K562 (cell line): ENCODE measurements around the gene FGFR4. TPM values are rescaled to one million over a fixed set of nuclear protein-coding genes. Genes with fewer than 3 reads are reported as not detected.

Experiments
- ARID4B ChIP-seq: sonication (generic); formaldehyde crosslinking; IDR thresholded peaks from 2 replicates; pipeline ENCODE4 v1.8.0; 2022; ENCODE audit warnings: mild to moderate bottlenecking, missing genetic modification reagents
- FOXM1 ChIP-seq, 2 experiments: fragments of 450-650 bp in 1 of 2; sonication (generic) in 1 of 2; formaldehyde crosslinking in 1 of 2; IDR thresholded peaks; 2 replicates each; pipeline versions ENCODE4 v1.6.1 to v1.9.0; 2017 to 2022; ENCODE audit warnings: low read depth in 2 of 2, mild to moderate bottlenecking in 2 of 2, missing genetic modification reagents in 1 of 2, moderate library complexity in 1 of 2
- L3MBTL2 ChIP-seq: fragments of 450-650 bp; IDR thresholded peaks from 2 replicates; pipeline ENCODE4 v1.6.1; 2016; ENCODE audit warnings: mild to moderate bottlenecking, moderate library complexity
- MAZ ChIP-seq, 2 experiments: fragments of 450-650 bp in 1 of 2; sonication (generic) in 1 of 2; formaldehyde crosslinking; IDR thresholded peaks in 1 of 2; conservative IDR thresholded peaks in 1 of 2; 2 replicates each; pipeline versions ENCODE4 v1.4.0 to v1.5.0; 2020; ENCODE audit warnings: mild to moderate bottlenecking in 1 of 2, missing genetic modification reagents in 1 of 2
- MITF ChIP-seq: IDR thresholded peaks from 2 replicates; pipeline ENCODE4 v1.6.1; 2014; ENCODE audit warnings: antibody characterized with exemption
- RAD21 ChIP-seq, 2 experiments: fragments of 250-450 bp in 1 of 2; fragments of 450-650 bp in 1 of 2; sonication (Bioruptor Pico) in 1 of 2; formaldehyde crosslinking in 1 of 2; IDR thresholded peaks in 1 of 2; conservative IDR thresholded peaks in 1 of 2; 2 replicates each; pipeline versions ENCODE4 v1.4.0 to v1.8.0; 2020 to 2022; ENCODE audit warnings: mild to moderate bottlenecking in 2 of 2, moderate library complexity in 1 of 2
- SPI1 ChIP-seq: IDR thresholded peaks from 2 replicates; pipeline ENCODE4 v1.6.1; 2011; ENCODE audit warnings: low read depth, low read length, control low read depth, borderline replicate concordance
- ZNF134 ChIP-seq: fragments of 250-450 bp; sonication (Bioruptor Pico); conservative IDR thresholded peaks from 2 replicates; pipeline ENCODE4 v1.4.0; 2020
- ZNF165 ChIP-seq: fragments of 250-450 bp; sonication (Bioruptor Pico); IDR thresholded peaks from 2 replicates; pipeline ENCODE4 v1.4.0; 2020; ENCODE audit warnings: borderline replicate concordance
- ZNF551 ChIP-seq: fragments of 250-450 bp; sonication (Bioruptor Pico); IDR thresholded peaks from 2 replicates; pipeline ENCODE4 v1.5.0; 2021; ENCODE audit warnings: mild to moderate bottlenecking, moderate library complexity
- ZNF79 ChIP-seq: fragments of 250-450 bp; sonication (Bioruptor Pico); IDR thresholded peaks from 2 replicates; pipeline ENCODE4 v1.4.0; 2020; ENCODE audit warnings: low read depth, mild to moderate bottlenecking, moderate library complexity
- polyA plus RNA-seq, 8 experiments: library from polyadenylated mRNA; depleted of rRNA in 4 of 8; stranded (reverse) in 5 of 8; unstranded in 3 of 8; fragments of >200 nt; fragmentation: Nextera tagmentation in 2 of 8; fragmentation: Illumina TruSeq in 1 of 8; extraction: Ambion mirVana in 2 of 8; extraction: Trizol in 1 of 8; gene quantifications; 2 replicates each; pipeline versions ENCODE4 v1.2.1 to v1.2.3, GENCODE V29; 2011 to 2014; ENCODE audit warnings: inconsistent platforms in 1 of 8, missing spikeins in 1 of 8
- total RNA-seq, 7 experiments: library from RNA; depleted of rRNA in 6 of 7; stranded (reverse); fragments of >200 nt in 6 of 7; fragmentation: Illumina TruSeq in 2 of 7; extraction: Trizol in 2 of 7; gene quantifications; 2 replicates each; pipeline versions ENCODE4 v1.2.1 to v1.2.3, GENCODE V29; 2011 to 2021; ENCODE audit warnings: low replicate concordance in 1 of 7
- TF ChIP-seq, protein P1 (sequence below): fragments of 250-450 bp; sonication (Bioruptor Pico); IDR thresholded peaks from 2 replicates; pipeline ENCODE4 v1.8.0; 2022; ENCODE audit warnings: moderate library complexity, mild to moderate bottlenecking, inconsistent platforms
- TF ChIP-seq, protein P2 (sequence below), 2 experiments: fragments of 450-650 bp in 1 of 2; sonication (generic) in 1 of 2; formaldehyde crosslinking in 1 of 2; IDR thresholded peaks in 1 of 2; conservative IDR thresholded peaks in 1 of 2; 2 replicates each; pipeline versions ENCODE4 v1.6.1 to v1.8.1; 2016 to 2023; ENCODE audit warnings: mild to moderate bottlenecking in 2 of 2, moderate library complexity in 2 of 2, inconsistent platforms in 1 of 2, missing genetic modification reagents in 1 of 2
- TF ChIP-seq, protein P3 (sequence below), 2 experiments: fragments of 200-800 bp in 1 of 2; sonication (Bioruptor generic) in 1 of 2; sonication (generic) in 1 of 2; formaldehyde crosslinking in 1 of 2; IDR thresholded peaks in 1 of 2; conservative IDR thresholded peaks in 1 of 2; 2 replicates each; pipeline versions ENCODE4 v1.5.0 to v1.6.1; 2016 to 2020; ENCODE audit warnings: missing compliant biosample characterization in 1 of 2, missing genetic modification characterization in 1 of 2, missing genetic modification reagents in 1 of 2

FGFR4 gene
- total and polyA plus RNA-seq, 9 of the 15 experiments (the other 6 are each of a cell fraction or from before 2014, with no cell fraction given), result 0.76 to 35.4 (median 7.5) TPM

- TF ChIP-seq L3MBTL2 (peak; percentile 64), SPI1 (peak; percentile 42; the same call in 1 of the 2 replicates), MAZ (CRISPR knock-in tag; conservative IDR thresholded peaks at IDR 0.05 in 1 of 2, IDR thresholded peaks at IDR 0.05 in 1 of 2) (peak; percentile 38 to 58; a peak in 2 of 4 replicates), ZNF551 (CRISPR knock-in tag) (no peak), FOXM1 (IDR thresholded peaks at IDR 0.05; ENCODE audit: low read depth) (no peak), FOXM1 (CRISPR knock-in tag; IDR thresholded peaks at IDR 0.05; ENCODE audit: low read depth) (peak; percentile 68; the same call in 1 of the 2 replicates), ZNF165 (no peak), ZNF134 (CRISPR knock-in tag) (no peak), ZNF79 (no peak), ARID4B (peak; percentile 13; the same call in 1 of the 2 replicates), MITF (no peak), RAD21 (CRISPR knock-in tag; conservative IDR thresholded peaks at IDR 0.05 in 1 of 2, IDR thresholded peaks at IDR 0.05 in 1 of 2) (no peak)
- TF ChIP-seq, protein P1, sequence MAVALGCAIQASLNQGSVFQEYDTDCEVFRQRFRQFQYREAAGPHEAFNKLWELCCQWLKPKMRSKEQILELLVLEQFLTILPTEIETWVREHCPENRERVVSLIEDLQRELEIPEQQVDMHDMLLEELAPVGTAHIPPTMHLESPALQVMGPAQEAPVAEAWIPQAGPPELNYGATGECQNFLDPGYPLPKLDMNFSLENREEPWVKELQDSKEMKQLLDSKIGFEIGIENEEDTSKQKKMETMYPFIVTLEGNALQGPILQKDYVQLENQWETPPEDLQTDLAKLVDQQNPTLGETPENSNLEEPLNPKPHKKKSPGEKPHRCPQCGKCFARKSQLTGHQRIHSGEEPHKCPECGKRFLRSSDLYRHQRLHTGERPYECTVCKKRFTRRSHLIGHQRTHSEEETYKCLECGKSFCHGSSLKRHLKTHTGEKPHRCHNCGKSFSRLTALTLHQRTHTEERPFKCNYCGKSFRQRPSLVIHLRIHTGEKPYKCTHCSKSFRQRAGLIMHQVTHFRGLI (CRISPR knock-in tag), result no peak
- TF ChIP-seq, protein P2, sequence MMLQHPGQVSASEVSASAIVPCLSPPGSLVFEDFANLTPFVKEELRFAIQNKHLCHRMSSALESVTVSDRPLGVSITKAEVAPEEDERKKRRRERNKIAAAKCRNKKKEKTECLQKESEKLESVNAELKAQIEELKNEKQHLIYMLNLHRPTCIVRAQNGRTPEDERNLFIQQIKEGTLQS (IDR thresholded peaks at IDR 0.05), result no peak
- TF ChIP-seq, protein P2 (CRISPR knock-in tag; conservative IDR thresholded peaks at IDR 0.05), result peak; percentile 39; the same call in 1 of the 2 replicates
- TF ChIP-seq, protein P3, sequence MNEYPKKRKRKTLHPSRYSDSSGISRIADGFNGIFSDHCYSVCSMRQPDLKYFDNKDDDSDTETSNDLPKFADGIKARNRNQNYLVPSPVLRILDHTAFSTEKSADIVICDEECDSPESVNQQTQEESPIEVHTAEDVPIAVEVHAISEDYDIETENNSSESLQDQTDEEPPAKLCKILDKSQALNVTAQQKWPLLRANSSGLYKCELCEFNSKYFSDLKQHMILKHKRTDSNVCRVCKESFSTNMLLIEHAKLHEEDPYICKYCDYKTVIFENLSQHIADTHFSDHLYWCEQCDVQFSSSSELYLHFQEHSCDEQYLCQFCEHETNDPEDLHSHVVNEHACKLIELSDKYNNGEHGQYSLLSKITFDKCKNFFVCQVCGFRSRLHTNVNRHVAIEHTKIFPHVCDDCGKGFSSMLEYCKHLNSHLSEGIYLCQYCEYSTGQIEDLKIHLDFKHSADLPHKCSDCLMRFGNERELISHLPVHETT (CRISPR knock-in tag; conservative IDR thresholded peaks at IDR 0.05 in 1 of 2, IDR thresholded peaks at IDR 0.05 in 1 of 2), result no peak
Measured at GRCh38 chr5:177133853-177134696, 47.4 kb downstream of the FGFR4 start (continued).
